ENCODE results near the gene CYP46A1. TPM values are rescaled to one million over a fixed set of nuclear protein-coding genes. Genes with fewer than 3 reads are reported as not detected.

Gene CYP46A1
- total RNA-seq, 2 experiments from 2014 or later: 0.19 to 0.21 TPM

DNA sequence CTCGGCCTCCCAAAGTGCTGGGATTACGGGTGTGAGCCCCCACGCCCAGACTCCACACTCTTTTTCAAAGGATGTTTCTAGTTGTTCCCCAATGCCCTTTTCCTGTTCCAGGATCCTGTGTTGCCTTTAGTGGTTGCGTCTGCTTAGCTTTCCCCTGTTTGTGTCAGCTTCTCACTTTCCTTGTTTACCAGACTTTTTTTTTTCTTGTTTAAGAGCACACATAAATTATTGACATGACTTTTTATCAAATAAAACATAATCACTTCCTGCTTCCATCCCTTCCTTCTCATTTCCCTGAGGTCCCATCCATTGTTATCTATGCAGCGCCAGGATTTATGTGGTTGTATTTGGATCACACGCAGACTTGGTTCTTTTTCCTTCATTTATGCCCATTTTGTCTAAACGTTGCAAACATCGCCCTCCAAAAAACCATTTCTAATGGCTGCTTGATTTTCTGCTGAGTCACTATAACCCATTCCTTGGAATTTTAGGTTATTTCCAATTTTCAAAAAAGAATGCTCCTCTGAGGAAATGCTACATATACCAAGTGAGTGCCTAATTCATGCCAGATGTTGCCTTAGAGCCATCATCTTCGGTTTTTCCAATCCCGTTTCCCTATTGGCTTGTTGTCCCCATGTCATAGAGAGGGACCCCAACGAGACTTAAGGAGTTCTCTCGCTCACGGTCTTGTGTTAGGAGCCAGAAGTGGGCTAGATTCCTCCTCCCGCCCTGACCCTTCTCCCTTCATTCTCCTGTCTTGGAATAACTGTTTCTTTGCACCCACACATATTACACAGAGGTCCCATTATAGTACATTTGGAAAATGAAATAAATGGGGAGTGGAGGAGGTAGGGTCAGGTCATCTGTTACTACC, 13.5 kb upstream of the CYP46A1 start:
- H3K27me3 Mint-ChIP-seq: peaks cover 7% of the 10 kb centered on the region
- H3K36me3 Mint-ChIP-seq: no peaks in the 10 kb centered on the region
- DNase-seq: no peak
- no peaks in the 10 kb centered on the region for H3K9me3 Mint-ChIP-seq
- CTCF ChIA-PET: no interaction called here
- intact Hi-C loops (cut with micrococcal nuclease): no loop called here
- H3K27ac Mint-ChIP-seq: no peak overlapping the region
- no peak overlapping the region for H3K4me3 Mint-ChIP-seq
- POLR2A ChIA-PET: no interaction called here
- peaks cover 10% of the 10 kb centered on the region for H3K4me1 Mint-ChIP-seq (ENCODE audit: low read depth)

DNA sequence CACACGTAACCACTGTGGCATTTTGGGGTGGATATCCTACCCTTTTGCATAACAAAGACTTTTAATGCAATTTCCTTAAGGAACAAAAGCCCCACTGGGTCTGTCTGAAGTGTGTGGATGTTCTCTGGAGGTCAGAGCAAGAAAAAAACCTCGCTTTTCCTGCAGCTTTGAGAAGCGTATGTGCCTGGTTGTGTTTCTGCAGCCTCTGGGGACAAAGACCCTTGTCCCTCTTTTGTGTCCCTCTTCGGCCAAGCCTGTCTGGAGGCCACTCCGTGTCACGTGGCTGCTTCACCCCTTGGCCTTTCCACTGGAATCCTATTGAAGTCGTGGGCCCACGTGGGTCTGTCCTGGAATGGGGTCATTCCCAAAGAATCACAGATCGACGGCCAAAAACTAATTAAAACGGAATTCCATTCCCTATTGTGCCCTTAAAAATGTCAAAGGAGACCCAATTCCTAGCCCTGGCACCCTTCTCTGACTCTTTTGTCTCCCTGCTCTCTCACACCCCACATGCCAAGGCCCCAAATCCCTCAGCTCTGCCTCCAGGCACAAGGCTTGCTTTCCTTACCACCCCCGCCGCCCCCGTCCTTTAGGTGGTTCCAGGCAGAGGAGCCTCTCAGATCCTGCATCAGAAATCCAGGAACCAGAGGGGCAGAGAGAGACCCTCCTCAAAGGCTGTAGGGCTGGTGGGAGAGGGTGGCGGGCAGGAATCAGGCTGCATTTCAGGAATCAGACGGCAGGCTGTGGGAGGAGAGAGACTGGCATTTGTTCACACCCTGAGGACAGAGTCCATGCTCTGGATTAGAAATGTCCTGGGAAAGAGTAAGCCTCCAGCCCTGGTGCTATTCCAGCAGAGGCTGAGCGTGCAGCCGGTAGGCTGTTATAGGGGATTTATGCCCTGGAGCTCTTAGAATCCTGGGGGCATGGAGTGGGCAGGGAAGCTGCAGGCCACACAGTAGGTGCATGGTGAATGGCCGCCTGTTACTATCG, 12.6 kb upstream of the CYP46A1 start:
- Mint-ChIP-seq H3K4me1 (ENCODE audit: low read depth) (peaks cover 14% of the 10 kb centered on the region), H3K9me3 (no peaks in the 10 kb centered on the region), H3K36me3 (no peaks in the 10 kb centered on the region), H3K27ac (no peak overlapping the region), H3K4me3 (no peak overlapping the region), H3K27me3 (peaks cover 7% of the 10 kb centered on the region)
- intact Hi-C loops (cut with micrococcal nuclease): no loop called here
- DNase-seq: no peak
- ChIA-PET POLR2A (no interaction called here), CTCF (interaction anchor here (1.4 kb wide), 1 partner anchor 11 kb away, joined by 3 read pairs; no protein-coding TSS in a partner anchor)

DNA sequence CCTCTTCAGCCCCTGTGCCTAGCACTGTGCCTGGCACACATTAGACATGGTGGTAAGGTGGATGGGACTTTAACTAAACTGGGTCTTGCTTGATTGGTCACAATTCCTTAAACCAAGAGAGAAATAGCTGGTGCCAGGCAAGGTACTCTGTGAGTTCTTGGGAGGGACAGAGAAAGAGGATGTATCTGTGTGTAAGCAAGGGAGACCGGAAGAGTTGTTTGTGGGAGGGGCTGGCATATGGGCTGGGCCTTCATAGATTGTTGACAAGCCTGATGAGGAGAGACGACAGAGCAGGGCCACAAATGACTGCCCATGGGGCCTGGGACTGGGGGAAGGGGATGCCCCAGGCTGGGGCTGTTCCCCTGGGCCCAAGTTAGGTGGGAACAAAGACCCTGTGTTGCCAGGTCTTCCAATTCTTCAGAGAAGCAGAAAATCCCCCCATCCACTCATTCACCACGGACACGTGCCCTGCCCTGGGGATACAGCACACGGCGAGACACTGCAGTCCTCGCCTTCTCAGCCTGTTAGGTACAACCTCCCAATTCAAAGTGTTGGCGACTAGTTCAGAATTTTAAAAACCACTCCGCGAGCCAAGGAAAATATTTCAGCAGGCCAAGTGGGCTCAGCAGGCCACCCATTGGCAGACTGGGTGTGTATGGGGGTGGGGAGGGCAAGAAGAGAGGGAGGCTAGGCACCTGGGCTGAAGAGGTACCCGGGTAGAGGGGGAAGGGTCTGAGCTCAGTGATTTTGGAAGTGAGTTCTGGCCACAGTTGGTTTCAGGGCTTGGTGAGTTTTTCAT, 11.4 kb upstream of the CYP46A1 start:
- Mint-ChIP-seq H3K4me3 (no peak overlapping the region), H3K27ac (no peak overlapping the region), H3K36me3 (no peaks in the 10 kb centered on the region), H3K27me3 (peaks cover 7% of the 10 kb centered on the region), H3K9me3 (peaks cover under 1% of the 10 kb centered on the region), H3K4me1 (ENCODE audit: low read depth) (peaks cover 17% of the 10 kb centered on the region)
- CTCF ChIA-PET: interaction anchor here (1.4 kb wide), 1 partner anchor 10 kb away, joined by 3 read pairs; no protein-coding TSS in a partner anchor
- POLR2A ChIA-PET: no interaction called here
- intact Hi-C loops (cut with micrococcal nuclease): no loop called here
- peak; percentile 28 for DNase-seq

DNA sequence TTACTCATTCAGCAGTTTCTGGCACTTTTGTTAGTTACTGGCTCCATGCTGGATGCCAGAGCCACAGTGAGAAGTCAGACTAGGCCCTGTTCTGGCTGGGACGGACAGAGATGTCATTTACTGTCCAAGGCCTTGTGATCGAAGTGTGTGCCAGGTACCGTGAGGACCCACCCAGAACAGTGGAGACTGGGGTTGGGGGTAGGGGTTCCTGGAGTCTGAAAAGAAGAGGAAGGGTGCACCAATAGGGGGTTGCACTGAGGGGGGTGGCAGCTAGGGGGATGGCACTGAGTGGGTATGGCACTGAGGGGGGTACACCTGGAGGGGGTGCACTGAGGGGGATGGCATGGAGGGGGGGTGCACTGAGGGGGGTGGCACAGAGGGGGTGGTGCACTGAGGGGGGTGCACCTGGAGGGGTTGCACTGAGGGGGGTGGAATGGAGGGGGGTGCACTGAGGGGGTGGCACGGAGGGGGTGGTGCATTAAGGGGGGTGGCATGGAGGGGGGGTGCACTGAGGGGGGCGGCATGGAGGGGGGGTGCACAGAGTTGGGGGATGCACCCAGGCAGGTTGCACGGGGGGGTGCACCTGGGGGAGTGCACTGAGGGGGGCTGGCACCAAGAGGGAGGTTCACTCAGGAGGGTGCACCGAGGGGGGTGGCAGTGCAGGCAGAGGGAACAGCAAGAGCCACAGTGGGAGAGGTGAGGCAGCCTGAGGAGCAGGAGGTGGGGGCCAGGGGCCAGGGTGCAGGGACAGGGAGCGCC, 10.6 kb upstream of the CYP46A1 start:
- Mint-ChIP-seq H3K9me3 (peaks cover 8% of the 10 kb centered on the region), H3K4me3 (no peak overlapping the region), H3K27ac (no peak overlapping the region), H3K4me1 (ENCODE audit: low read depth) (peaks cover 17% of the 10 kb centered on the region), H3K27me3 (peaks cover 7% of the 10 kb centered on the region), H3K36me3 (no peaks in the 10 kb centered on the region)
- ChIA-PET POLR2A (no interaction called here), CTCF (interaction anchor here (1.4 kb wide), 1 partner anchor 9 kb away, joined by 3 read pairs; no protein-coding TSS in a partner anchor)
- intact Hi-C loops (cut with micrococcal nuclease): no loop called here
- DNase-seq: no peak

DNA sequence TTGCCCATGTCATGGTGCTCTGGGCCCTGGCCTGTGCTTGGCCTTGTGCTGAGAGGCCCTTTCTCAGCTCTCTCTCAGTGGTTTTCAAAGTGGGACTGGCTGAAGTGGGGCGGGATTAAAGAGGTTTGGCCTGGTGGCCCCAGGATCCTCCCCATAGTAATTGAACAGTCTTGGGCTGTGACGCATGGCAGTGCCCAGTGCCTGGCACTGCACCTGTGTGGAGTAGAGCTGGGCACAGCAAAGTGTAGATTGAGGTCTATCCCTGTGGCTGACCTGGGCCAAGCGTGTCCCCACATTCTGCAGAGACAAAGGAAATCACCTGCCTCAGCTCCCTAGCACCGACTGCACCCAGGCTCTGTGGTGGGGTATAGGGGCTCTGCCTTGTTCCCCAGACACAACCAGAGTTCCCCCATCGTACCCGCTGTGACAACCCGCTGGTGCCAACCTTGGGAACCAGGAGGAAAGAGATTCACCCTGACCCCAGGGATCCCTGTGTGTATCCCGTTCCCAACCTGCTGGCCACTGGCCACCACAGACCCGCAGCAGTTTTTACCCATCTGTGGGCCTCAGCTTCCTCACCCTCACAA, 9.9 kb upstream of the CYP46A1 start:
- CTCF ChIA-PET: no interaction called here
- H3K36me3 Mint-ChIP-seq: no peaks in the 10 kb centered on the region

DNA sequence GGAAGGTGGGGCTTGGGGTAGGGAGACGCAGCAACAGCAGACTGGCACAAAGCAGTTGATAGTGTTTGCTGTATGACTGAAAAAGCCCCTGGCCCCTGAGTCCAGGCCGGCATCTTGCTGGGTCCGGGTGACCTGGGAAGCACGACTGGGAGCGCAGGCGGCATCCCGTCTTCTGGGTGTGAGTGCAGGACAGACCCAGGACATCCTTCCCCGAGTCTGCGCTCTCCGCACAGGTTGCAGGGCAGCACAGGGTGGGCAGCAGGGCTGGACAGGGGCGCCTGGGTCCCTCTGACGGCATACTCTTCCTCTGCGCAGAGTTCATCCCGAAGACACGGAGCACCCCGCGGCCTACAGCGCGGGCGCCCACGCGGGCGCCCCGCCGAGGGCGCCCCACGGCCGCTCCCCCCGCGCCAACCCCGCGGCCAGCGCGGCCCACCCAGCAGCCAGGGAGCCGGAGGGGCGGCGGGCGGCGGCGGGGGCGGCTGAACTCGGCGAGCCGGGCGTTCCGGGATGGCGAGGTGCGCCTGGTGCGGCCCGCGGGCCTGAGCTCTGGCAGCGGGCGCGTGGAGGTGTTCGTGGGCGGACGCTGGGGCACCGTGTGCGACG, 9.2 kb upstream of the CYP46A1 start:
- DNase-seq: no peak
- intact Hi-C loops (cut with micrococcal nuclease): no loop called here
- H3K9me3 Mint-ChIP-seq: peaks cover 12% of the 10 kb centered on the region
- CTCF ChIA-PET: no interaction called here
- H3K4me1 Mint-ChIP-seq (ENCODE audit: low read depth): peaks cover 17% of the 10 kb centered on the region
- no peak overlapping the region for H3K27ac Mint-ChIP-seq
- H3K27me3 Mint-ChIP-seq: peaks cover 7% of the 10 kb centered on the region
- H3K4me3 Mint-ChIP-seq: no peak overlapping the region
- POLR2A ChIA-PET: no interaction called here
- H3K36me3 Mint-ChIP-seq: no peaks in the 10 kb centered on the region

More for the DNA sequence above, 9.9 kb upstream of the CYP46A1 start:
- H3K27me3 Mint-ChIP-seq: peaks cover 7% of the 10 kb centered on the region
- intact Hi-C loops (cut with micrococcal nuclease): no loop called here
- peaks cover 11% of the 10 kb centered on the region for H3K9me3 Mint-ChIP-seq
- H3K27ac Mint-ChIP-seq: no peak overlapping the region
- H3K4me1 Mint-ChIP-seq (ENCODE audit: low read depth): peaks cover 17% of the 10 kb centered on the region
- DNase-seq: no peak
- H3K4me3 Mint-ChIP-seq: no peak overlapping the region
- POLR2A ChIA-PET: no interaction called here

DNA sequence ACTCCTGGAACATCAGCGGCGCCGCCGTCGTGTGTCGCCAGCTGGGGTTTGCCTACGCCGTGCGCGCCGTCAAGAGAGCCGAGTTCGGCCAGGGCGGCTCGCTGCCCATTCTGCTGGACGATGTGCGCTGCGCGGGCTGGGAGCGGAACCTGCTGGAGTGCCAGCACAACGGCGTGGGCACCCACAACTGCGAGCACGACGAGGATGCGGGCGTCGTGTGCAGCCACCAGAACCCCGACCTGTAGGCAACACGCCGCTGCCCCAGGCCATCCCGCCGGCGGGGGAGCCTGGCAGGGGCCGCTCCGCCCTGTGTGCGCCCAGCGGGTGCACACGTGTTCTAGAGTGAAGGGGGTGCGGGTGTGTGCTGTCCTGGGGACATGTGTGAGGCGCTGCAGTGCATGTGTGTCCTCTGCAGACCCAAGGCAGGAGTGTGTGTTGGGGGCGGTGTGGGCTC, 8.7 kb upstream of the CYP46A1 start:
- intact Hi-C loops (cut with micrococcal nuclease): no loop called here
- Mint-ChIP-seq H3K27ac (no peak overlapping the region), H3K9me3 (peaks cover 12% of the 10 kb centered on the region), H3K4me3 (no peak overlapping the region), H3K4me1 (ENCODE audit: low read depth) (peaks cover 17% of the 10 kb centered on the region), H3K27me3 (peaks cover 7% of the 10 kb centered on the region), H3K36me3 (no peaks in the 10 kb centered on the region)
- DNase-seq: no peak
- POLR2A ChIA-PET: no interaction called here
- CTCF ChIA-PET: no interaction called here

DNA sequence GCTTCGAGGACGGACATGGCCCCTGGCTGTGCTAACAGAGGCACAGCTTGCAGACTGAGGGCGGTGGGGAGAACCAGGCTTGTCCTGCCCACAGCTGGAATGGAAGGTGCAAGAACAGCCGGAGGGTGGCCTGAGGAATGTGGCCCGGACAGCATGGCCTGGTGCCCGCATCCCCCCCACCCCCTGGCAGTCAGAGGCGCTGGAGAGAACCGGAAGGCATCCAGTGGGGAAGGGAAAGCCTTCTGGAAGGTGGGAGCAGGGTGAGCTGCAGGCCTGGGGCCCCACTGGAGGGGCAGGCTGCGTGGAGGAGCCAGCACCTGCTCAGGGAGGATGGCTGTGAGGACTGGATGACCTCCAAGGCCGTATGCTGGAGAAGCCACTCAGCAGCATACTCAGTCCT, 8.1 kb upstream of the CYP46A1 start:
- DNase-seq: no peak
- H3K27me3 Mint-ChIP-seq: peaks cover 7% of the 10 kb centered on the region
- intact Hi-C loops (cut with micrococcal nuclease): no loop called here
- H3K27ac Mint-ChIP-seq: no peak overlapping the region
- peaks cover 12% of the 10 kb centered on the region for H3K9me3 Mint-ChIP-seq
- no peaks in the 10 kb centered on the region for H3K36me3 Mint-ChIP-seq
- no peak overlapping the region for H3K4me3 Mint-ChIP-seq
- POLR2A ChIA-PET: no interaction called here
- CTCF ChIA-PET: interaction anchor here (1.7 kb wide), 1 partner anchor 12 kb away, joined by 7 read pairs; no protein-coding TSS in a partner anchor
- H3K4me1 Mint-ChIP-seq (ENCODE audit: low read depth): peaks cover 17% of the 10 kb centered on the region

DNA sequence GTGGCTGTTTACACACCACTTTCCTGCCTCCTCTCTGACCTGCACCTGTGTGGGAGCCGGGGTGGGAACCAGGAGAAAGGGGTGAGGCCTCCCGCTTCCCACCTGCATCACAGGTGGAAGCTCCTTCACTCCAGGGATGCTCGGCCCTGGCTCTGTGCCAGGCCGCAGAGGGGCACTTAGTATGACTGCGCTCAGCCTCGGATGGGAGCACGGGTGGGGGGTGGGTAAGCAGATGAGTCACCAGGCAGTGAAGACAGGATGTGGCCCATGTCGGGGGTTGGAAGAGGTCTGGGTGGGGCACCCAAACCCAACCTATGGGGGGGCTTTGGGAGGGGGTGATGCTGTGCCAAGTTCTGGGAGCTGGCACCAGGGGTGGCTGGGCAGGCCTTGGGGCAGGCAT, 7.4 kb upstream of the CYP46A1 start:
- ChIA-PET CTCF (interaction anchor here (1.7 kb wide), 1 partner anchor 11 kb away, joined by 7 read pairs; no protein-coding TSS in a partner anchor), POLR2A (no interaction called here)
- Mint-ChIP-seq H3K36me3 (no peaks in the 10 kb centered on the region), H3K27me3 (peaks cover 7% of the 10 kb centered on the region), H3K4me1 (ENCODE audit: low read depth) (peaks cover 17% of the 10 kb centered on the region), H3K9me3 (peaks cover 12% of the 10 kb centered on the region), H3K27ac (no peak overlapping the region), H3K4me3 (no peak overlapping the region)
- DNase-seq: peak; percentile 20
- intact Hi-C loops (cut with micrococcal nuclease): no loop called here

DNA sequence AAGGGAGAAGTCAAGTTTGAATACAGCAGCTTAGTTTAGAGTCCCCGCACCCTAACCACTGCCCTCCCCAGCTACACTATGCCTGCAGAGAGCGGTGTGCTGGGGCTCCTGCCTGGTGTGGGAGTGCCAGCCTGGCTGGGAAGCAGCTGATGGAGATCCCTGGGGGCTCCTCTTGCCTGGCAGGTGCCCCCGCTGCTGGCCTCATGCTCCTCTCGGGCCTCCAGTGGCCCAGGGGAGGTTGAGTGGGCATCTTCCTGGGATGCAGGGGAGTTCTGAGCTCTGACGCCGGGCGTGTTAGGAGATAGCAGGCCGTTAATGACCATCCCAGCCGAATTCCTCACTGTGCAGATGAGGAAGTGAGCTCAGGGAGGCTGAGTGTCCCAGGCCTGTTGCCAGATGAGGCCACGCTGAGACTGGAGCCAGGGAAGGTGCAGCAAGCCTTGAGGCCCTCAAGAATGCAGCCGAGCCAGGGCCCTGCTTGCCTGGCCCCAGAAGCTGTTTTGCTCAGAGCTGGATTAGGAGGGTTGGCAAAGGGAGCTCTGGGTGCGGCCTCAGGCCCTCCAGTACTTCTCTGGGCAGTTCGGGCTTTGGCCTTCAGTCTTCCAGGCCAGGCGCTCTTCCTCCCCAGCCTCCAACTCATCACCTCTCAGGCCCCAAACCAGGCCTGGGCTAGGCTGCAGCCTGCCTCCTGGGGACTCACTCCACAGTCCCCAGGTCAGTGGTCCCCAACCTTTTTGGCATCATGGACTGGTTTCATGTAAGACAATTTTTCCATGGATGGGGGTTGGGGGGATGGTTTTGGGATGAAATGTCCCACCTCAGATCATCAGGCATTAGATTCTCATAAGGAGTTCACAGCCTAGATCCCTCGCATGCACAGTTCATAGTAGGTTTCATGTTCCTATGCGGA, 6.6 kb upstream of the CYP46A1 start:
- POLR2A ChIA-PET: no interaction called here

More for the DNA sequence above, 6.6 kb upstream of the CYP46A1 start:
- Mint-ChIP-seq H3K9me3 (peaks cover 12% of the 10 kb centered on the region), H3K4me1 (ENCODE audit: low read depth) (peaks cover 16% of the 10 kb centered on the region), H3K27me3 (peaks cover 6% of the 10 kb centered on the region), H3K36me3 (no peaks in the 10 kb centered on the region), H3K4me3 (no peak overlapping the region), H3K27ac (no peak overlapping the region)
- intact Hi-C loops (cut with micrococcal nuclease): no loop called here
- CTCF ChIA-PET: interaction anchor here (1.7 kb wide), 1 partner anchor 10 kb away, joined by 7 read pairs; no protein-coding TSS in a partner anchor
- DNase-seq: no peak
